DMS53 (cell line): ENCODE data around the gene SULT1E1.
"Not testable (repeated sequence)": the region's sequence is repeated elsewhere in the genome, so short reads cannot be mapped to it uniquely, and the experiment has no call there.

ENCODE experiments used
- DNase-seq: peaks from one replicate; lab custom pipeline; 2025; lab: John Stamatoyannopoulos, UW

Gene SULT1E1

DNA sequence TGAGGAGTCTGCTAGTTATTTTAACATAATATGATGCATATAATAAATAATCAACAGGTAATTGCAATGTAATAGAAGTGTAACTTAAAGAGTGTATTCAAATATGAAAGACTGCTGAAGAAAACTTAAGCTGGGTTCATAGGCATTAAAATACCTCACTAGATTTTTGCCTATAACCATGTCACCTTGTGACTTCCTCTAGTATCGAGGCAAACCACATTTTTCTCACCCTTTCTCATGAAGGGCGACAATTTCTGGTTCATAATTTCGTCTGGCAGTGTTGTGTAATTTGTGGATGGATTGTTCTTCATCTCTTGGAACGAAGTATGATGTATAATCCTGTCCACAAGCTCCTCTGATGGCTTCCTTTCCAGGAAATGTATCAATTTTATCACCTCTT, 16.0 kb downstream of the SULT1E1 start:
- DNase-seq = no peak

DNA sequence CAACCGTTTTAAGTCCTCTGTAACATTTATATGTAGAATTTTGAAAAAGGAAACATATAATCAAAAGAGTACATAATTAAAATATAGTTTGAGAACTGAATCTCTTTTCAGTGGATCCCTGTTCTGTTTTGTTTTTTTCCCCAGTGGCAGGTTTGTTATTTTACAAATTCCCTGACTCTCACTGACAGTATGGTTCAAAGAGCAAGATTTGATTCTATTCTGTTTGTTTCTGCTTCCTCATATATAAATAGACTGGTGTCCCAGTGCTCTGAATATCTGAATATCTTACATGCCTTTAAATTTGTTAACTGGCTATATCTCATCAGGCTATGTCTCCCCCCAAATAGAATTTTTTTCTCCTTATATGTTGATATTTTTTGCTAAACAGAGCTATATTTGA, 16.6 kb downstream of the SULT1E1 start:
- DNase-seq = no peak

DNA sequence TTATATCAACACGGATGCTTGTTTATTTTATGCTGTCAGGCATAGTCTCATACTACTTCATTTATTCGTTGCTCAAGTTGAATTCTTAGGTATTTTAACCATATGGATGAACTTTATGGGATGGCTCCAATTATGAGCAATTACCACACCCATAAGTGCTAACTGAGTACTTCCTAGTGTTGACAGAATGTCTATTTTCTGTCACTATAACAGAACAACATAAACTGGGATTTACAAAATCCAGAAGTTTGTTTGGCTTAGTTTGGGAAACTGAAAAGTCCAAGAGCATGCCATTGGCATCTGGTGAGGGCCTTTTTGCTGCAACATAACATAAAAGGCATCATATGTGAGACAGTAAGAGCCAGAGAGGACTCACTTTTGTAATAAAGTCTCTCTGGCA, 21.0 kb downstream of the SULT1E1 start:
- DNase-seq = no peak

DNA sequence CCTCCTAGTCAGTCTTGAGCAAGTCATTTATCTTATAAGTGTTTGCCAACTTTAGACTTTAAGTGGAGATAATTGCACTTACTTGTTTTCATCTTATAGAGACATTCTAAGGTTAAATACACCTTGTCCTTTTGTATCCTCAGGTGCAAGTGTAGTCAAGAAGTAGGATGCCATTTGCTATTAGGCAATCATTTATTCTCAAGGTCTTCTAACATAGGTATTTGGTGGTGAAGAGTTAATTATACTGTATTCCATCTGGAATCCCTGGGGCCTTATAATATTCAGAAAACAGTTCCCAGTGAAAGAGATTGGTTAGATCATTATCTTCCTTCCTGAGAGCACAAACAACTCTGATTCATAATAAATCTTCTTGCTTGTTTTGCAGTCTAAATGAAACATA, 23.7 kb downstream of the SULT1E1 start:
- DNase-seq = no peak

DNA sequence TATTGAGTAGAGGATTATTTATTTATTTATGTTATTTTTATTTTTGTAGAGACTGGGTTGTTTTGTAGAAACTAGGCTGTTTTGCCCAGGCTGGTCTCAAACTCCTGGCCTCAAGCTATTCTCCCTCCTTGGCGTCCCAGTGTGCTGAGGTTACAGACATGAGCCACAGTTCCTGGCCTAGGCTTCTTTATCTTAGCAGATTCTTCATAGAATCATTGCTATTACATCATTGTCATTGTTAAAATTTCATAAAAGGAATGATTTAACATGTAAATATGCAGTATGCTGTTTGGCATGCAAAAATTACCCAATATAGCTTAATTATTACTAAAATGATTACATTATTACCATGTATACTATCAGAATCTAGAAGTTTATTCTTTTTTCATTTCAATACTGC, 24.2 kb downstream of the SULT1E1 start:
- no peak for DNase-seq

DNA sequence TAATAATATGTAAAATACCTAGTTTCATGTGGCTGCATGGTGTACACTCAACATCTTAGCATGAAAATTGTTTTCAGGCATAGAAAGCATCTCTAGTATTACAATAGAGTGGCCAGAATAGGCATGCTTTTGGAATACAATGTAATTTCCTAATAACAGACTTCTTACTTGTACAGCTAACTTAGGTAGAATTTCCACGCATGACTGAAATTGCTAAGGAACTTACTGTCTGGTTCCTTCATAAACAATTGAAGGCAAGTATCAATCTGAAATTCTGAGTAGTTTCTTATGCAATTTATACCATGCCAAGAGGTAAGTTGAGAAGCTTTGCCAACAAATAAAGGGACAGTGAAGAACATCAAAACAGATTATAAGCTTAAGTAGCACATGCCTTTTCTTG, 26.7 kb downstream of the SULT1E1 start:
- DNase-seq = peak; percentile 16

DNA sequence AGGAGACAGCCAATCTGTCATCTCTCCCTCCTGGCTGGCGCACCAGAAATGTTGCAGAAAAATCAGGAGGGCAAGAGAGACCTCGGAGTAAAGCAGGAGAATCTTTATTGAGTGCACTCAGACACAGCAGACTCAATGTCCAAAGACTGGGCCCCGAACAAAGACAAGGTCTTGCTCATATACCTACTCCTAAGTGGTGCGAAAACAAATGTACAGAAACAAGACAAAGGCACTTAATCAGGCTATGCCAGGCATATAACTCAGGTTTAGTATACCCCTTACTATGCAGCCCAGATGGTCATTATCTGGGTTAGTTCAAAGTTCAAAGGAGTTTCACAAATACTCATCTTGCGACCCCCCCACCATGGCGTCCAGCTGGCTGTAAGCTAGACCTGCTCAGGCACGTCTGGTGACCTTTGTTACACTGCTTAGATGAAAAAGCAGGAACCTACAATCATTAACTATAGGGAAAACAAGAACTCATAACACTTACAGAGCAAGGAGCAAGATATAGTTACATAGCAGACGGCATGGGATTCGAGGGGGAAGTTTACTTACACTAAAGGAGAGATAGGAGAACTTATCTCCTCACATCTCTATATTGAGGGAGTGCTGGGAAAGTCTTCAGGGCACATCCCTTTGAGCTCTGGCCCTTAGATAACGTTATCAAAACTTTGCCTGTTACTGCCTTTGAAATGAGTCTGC, 27.5 kb downstream of the SULT1E1 start:
- DNase-seq = peak; percentile 85

DNA sequence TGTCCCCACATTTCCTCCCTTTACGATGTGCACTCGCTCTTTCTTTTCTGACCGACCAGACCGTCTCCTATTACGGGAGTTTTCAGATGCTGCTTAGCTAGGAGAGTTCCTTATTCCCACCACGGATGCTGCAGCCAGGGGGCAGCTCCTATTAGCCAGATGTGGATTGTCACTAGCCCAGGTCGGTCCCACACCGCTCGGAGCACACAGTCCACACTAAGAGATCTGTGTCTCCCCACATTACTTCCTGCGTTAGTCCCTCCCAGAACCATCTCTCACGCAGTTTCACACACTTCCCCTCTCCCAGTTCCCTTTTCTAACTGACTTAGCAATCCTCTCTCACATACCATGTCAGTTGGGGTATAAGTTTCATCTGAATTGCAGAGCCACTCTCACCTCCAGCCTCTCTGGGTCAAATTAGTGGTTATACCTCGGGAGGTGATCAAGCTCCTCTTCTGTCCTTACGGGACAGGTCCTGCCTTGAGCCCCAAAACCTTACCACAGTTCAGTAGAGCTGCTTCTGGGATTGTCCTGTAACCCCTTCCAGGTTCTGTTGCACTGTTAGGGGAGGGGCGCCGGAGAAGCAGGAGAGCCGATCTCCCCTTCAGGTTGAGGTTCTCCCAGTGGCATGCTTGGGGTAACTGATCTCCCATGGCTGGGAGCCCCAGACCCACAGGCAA, 28.2 kb downstream of the SULT1E1 start:
- peak; percentile 68 for DNase-seq

DNA sequence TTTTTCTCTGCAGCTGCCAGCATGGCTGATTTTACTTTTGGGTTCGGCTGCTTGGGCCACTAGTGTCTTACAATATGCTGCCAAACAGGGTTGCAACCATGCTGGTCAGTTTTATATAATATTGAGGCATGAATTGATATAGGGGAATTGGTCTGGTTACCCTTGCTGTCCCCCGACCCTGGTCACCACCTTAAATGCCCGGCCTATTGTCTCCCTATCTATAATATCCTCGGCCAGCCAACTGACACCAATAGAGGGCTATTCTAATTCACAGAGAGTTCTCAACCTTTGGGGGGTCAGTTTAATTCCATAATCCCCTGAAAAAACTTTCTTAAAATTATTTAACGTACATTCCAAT, 28.7 kb downstream of the SULT1E1 start:
- no peak for DNase-seq

DNA sequence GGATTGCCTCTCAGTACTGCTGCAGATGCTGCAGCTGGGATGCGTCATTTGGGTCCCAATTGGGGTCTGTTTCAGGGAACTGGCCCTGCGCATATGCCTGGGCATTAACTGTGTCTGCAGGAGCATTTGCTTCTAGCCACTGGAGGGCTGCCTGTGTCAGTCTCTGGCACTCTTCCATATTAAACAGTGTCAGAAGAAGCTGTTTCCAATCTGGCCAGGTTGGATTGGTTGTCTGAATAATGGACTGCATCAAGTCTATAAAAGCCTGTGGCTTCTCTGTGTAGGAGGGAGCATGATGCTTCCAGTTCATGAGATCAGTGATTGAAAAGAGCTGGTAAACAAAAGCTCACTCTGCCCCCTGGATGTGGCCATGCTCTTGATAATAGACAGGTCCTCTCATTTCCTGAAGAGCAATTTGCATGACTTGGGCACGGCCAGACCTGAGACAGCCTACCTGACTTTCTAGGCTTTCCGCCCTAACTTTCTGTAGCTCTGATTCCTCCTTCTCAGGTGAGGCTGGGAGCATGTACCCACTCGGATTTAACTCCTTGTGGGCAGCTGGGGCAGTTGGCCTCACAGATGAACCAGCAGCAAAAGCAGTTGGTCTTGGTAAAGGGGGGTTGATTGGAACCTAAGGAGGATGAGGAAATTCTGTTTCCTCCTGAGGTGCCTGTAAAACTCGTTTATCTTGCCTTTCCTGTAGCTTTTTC, 29.2 kb downstream of the SULT1E1 start:
- peak; percentile 93 for DNase-seq

DNA sequence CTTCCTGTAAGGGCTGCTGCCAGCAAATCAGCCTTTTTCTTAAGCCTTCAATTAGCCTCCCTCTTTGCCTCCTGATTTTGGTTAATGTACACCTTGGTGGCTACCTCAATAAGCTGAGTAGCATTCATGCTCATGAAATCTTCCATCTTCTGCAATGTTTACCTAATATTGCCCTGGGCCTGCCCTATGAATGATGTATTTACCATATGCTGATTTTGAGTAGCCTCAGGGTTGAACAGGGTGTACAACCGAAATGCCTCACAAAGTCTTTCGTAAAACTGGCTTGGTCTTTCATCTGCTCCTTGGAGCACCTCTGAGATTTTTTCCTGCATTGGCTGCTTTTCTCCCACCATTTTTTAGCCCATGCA, 29.8 kb downstream of the SULT1E1 start:
- DNase-seq = no peak

DNA sequence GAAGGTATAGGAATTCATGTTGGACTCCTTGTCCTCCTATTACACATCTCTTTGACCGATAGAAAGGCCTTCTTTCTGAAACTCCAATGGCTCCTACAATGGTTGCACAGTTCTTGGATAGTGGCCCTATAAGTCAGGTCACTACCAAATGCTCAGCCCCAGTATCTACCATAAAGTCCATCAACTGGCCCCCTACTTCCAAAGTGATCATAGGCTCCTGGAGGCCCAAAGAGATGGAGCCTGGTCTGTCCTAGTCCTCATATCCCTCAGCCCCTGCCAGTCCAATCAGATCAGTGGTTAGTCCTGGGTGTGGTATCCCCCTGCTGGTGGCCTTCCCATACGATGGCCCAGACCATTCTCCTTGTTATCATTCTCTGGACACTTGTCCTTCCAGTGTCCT, 30.3 kb downstream of the SULT1E1 start:
- no peak for DNase-seq

DNA sequence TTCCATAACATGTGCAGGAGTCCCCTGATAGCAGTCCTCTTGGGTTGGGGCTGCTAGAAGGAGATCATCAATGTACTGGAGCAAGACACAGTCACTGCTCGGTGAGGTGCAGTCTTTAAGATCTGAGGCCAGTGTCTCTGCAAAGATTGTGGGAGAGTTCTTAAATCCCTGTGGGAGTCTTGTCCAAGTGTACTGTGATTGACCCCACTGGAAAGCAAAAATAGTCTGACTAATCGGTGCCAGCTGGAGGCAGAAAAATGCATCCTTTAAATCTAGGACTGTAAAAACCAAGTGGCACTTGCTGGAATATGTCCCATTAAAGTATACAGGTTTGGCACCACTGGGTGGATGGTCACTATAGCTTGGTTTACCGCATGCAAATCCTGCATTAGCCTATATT, 31.1 kb downstream of the SULT1E1 start:
- DNase-seq = no peak

DNA sequence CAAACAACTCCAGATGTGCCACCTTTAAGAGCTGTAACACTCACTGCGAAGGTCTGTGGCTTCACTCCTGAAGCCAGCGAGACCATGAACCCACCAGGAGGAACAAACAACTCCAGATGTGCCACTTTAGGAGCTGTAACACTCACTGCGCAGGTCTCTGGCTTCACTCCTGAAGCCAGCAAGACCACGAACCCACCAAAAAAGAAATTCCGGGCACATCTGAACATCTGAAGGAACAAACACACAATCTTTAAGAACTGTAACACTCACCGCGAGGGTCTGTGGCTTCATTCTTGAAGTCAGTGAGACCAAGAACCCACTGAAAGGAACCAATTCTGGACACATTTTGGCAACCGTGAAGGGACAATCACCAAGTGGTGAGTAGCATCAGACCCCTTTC, 34.9 kb downstream of the SULT1E1 start:
- not testable (repeated sequence) for DNase-seq

DNA sequence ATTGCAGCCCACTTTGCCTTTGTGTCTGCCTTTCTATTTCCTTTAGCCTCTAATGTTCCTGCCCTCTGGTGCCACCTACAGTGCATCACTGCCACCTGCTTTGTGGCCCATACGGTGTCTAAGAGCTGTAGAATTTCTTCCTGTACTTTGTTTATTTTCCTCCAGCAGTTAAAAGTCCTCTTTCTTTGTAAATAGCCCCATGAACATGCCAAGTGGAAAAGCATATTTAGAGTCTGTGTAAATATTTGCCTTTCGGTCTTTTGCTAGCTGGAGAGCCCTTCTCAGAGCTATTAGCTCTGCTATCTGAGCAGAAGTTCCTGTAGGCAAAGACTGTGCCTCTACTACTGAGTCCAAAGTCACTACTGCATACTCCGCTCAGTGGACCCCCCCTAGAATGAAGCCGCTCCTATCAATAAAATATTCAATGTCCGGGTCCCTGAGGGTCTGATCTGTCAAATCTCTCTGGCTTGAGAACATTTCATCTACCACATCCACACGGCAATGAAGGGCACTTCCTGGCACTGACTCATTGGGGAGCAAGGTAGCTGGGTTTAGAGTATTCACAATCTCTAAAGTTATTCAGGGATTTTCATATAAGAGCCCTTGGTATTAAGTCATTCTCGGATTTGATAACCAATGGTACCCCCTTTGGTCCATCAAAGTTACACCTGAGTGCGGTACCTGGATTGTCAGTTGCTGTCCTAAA, 36.3 kb downstream of the SULT1E1 start:
- peak; percentile 91 for DNase-seq

DNA sequence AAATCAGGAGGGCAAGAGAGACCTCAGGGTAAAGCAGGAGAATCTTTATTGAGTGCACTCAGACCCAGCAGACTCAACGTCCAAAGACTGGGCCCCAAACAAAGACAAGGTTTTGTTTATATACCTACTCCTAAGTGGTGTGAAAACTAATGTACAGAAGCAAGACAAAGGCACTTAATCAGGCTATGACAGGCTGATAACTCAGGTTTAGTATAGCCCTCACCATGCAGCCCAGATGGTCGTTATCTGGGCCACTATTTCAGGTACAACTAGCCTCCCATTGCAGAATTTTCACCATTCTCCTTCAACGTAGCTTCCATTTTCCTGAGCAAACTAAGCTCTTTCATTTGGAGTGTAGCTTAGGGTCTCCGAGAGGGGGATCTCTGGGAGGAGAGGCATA, 36.9 kb downstream of the SULT1E1 start:
- DNase-seq = no peak

DNA sequence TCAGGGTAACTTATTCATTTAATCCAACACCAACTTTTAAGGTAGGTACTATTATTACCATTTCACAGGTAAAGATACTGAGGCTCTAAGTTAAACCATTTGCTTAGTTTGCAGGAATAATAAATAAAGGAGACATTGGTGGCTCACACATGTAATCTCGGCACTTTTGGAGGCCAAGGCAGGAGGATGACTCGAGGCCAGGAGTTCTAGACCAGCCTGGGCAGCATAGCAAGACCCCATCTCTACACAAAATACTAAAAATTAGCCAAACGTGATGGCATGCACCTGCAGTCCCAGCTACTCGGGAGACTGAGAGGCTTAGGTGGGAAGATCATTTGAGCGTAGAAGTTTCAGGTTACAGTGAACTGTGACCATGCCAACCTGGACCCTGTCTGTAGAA, 37.7 kb downstream of the SULT1E1 start:
- DNase-seq = no peak

DNA sequence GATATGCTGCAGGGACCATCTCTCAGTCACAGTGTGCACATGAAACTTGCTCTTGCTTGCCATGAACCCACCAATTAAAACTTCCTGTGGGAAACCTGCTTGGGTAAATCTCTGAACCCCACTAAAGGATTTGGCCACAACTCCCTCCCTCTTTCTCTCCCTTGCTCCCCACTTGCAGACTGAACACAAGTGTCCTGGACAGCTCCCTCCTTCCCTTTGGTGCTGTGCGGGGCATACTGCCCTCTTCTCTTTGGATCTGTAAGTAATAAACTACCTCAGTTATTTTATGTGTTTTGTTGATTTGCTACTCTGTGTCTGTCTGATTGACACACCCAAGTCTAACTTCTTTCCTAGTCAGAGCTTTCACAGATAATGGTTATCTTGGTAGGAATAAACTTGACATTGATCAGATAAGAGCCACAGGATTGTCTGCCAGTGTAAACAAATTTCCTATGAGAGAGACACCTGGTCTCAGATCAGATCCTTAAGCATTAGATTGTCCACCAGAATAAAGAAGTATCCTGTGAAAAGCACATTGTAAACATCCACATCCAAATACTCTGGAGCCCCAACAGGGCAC, 41.8 kb downstream of the SULT1E1 start:
- no peak for DNase-seq

DNA sequence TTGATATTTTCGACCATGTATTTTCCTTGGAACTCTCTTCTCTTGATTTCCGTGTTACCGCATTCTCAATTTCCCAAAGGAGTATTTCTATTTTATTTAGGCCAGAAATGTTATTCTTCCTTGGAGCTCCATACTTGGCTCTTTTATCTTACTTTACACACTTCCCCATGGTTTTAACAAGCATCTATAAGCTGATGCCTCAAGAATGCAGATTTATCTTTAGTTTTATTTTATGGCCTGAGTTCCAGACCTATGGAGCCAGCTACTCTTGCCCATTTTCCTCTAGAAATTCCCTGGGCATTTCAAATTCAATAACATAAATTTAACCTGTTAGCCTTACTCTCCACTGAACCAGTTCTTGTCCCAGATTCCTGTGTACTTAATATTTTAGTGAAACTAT, 43.7 kb downstream of the SULT1E1 start:
- no peak for DNase-seq

DNA sequence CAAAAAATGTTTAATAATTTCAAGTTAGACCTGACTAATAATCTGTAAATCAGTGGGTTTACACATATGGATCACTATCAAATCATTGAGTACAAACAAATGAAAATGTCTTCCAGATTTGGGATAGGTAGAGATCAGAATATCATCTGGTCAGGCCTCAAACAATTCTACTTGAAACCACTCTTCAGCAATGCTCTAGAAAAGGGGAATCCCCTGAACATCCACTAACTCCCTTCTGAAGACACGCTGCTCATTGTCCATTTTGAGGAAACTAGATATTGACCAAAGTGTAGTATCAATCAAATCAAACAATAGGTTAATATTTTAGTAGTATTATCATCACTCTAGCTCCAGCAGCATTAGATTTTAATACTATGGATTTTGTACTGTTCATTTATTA, 46.3 kb downstream of the SULT1E1 start:
- DNase-seq = no peak

DNA sequence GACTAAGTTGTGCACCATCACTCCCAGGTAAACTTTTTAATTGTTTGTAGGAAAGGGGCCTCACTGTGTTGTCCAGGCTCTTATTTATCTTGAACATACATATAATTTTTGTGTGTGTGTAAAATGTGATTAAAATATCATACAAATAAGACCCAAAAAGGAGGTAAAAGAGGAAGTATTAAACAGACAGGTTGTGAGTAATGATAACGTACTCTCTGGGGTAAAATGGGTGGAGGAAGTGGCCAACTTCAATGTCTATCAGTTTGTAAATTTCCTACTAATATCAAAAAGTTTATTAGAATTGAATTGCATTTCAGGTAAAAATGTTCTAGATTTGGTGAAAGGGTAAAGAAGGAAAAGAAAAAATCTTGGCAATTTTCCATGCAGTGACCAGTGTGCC, 48.8 kb downstream of the SULT1E1 start:
- DNase-seq = no peak

DNA sequence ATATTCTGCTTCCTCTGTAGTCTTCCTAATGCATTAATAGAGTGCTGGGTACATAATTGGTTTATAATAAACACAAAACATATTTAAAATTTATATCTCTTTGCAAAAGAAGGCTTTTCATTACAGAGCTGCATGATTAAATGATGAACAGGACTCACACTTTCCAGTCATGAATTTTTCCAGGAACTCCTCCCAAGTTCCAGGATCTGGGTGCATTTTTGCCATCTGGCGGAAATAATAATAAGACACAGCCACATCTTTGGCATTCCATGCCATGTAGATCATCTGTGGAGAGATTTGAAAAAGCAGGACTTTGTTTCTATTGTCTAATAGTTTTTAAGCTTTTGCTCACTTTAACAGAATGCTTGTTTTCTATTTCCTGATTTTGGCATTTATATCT, 59.3 kb downstream of the SULT1E1 start:
- DNase-seq = no peak

DNA sequence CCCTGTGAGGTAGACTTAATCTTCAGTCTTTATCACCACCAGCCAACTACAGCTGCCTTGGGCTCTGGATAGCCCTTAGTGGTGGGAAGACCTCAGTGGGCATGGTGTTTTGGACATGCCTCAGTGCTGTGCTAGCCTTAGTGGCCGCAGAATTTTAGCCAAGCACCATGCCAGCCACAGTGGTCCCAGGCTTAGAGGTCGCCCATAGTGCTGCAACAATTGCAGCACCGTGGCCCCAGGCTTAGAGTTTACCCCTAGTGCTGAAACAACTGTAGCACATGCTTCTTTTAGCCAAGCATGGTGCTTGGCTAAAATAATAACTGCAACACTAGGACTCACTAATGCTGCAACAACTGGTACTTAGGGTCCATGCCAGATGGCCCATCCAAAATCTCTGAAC, 60.6 kb downstream of the SULT1E1 start:
- DNase-seq = no peak
